Activated CD4-positive, alpha-beta T cell treated with anti-CD3 and anti-CD28 coated beads, Interleukin-2, amount 50 U/mL, for 1 hour (primary cell): ENCODE measurements around the gene ABCB1.

Experiments used
- DNase-seq: peaks from one replicate; pipeline ENCODE4 v3.0.0-alpha.2; 2020

ABCB1 gene

DNA sequence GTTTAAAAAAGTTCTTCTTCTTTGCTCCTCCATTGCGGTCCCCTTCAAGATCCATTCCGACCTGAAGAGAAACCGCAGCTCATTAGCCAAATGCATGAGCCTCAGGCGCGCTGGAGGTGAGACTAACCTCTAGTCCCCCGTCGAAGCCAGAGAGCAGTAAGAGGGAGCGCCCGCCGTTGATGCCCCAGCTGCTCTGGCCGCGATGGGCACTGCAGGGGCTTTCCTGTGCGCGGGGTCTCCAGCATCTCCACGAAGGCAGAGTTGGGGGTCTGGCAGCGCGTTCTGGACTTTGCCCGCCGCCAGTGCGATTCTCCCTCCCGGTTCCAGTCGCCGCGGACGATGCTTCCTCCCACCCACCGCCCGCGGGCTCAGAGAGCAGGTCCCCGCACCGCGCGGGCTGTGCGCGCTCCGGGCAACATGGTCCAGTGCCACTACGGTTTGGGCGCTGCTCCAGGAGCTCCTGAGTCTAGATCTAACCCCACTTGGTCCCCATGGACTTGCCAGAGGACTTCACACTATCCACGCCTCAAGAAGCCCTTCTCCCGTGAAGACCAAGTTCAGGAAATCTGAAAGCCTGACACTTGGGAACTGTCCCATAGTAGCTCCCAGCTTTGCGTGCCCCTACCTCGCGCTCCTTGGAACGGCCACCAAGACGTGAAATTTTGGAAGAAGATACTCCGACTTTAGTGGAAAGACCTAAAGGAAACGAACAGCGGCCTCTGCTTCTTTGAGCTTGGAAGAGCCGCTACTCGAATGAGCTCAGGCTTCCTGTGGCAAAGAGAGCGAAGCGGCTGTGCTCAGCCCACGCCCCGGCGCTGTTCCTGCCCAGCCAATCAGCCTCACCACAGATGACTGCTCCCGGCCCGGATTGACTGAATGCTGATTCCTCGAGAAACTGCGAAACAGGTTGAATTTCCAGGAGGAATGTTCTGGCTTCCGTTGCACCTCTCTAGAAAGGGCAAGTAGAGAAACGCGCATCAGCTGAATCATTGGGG lies at the start of gene ABCB1:
ABCB1 (minus strand) TSS at position 755 of the 995 bp plus-strand sequence; CDS start at position 55, 700 bp downstream.
- peak; percentile 27 for DNase-seq

DNA sequence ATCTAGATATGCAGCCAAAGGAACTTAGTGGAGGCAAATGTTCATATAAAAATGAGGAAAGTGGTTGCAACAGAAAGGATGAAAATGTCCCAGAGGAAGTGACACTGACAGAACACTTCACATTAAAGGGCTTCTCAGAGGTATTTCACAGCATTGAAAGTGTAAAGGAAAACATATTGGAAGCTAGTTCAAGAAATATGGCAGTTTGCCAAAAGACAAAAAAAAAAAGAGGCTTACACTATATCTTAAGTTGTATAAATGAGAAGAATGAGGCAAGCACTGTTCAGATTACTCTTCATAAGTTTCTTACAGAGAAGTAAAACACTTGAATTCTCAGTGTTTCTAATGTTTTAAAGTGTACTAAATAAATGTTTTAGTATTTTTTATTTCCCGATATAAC lies 47.6 kb upstream of the ABCB1 start:
- no peak for DNase-seq

DNA sequence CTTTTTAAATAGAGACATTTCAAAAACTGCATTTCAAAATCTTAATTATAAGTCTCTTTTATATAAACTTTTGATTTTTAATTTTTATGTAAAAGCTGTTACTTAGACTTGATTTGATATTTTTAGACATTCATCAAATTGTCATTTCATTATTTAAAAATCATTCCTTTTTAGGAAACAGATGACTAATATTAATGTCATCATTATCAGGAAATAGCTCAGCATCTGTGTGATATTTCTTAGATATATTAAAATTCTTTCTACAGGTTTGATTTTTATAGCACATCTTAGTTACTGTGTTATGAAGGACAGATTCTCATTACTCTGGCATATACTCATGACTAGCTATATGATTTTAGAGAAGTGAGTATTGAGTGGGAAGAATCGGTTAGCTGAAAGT lies 44.8 kb upstream of the ABCB1 start:
- no peak for DNase-seq

DNA sequence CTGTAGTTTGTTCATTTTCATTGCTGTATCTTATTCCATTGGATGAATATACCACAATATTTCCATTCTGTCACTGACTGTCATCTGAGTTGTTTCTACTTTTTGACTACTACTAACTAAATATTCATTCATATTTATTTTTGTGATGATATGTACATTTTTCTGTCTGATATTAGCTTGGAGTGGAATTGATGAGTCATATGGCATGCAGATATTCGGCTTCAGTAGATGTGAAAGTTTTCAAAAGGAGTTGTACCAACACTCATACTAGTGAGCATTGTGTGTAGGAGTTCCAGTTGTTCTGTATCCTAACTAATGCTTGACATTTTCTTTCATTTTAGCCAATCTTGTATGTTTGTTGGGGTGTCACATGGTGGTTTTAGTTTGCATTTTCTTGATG lies 35.2 kb upstream of the ABCB1 start:
- no peak for DNase-seq

DNA sequence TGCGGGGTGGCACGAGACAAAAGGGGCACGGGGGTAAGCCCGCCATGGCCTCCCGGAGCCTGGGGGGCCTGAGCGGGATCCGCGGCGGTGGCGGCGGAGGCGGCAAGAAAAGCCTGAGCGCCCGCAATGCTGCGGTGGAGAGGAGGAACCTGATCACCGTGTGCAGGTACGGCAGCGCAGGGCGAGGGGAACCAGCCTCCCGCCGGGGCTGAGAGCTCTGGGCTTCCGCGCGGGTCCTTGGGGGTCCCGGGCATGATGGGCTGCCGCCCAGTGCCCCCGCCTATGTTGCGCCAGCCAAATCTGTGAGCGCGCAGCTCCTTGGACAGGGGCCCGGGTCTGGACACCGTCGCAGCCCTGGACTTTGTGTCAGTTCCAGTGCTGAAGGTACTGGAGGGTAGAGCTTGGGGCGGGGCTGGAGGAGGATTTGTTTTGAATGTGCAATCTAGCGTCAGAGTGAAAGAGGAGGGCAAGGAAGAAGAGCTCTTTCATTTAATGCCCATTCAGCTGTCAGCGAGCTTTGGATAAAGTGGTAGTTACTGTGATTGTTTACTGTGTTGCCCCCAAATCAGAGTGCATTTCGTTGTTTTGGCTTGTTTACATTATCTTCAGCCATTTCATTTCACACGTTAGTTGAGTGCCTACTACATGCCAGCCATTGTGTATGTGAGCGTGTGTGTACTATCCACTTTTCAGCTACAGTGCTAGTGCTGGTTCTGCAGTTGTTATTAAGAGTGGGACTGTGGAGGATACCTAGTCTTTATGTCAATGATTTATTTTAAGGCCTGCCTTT lies 28.3 kb upstream of the ABCB1 start:
- DNase-seq = peak; percentile 4

DNA sequence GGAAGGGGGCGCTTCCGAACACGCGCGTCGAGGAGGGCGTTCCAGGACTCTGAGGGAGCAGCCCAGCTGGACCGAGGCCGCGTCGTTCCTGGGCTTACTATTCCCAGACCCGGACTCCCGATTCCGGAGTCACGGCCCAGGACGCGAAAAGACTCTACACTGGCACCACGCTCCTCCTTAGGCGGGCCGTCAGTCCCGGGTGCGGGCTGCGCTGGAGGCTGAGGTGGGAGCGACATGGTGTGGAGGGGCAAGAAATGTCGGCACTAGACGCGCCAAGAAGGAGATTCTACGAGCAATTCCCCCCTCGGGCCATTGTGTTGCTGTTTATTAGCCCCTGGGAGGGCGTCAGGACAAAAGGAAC lies 26.9 kb upstream of the ABCB1 start:
- no peak for DNase-seq

DNA sequence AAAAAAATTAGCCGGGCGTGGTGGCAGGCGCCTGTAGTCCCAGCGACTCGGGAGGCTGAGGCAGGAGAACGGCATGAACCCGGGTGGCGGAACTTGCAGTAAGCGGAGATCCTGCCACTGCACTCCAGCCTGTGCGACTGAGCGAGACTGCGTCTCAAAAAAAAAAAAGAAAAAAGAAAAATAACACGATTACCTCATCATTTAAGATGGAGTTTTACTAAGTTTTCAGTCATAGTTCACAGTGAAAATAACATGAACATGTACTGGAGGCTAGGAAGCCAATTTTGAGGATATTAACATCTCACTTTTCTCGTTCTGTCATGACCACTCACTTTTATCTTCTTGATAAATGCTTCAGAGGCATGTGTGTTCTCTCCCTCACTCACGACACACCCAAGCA lies 24.4 kb upstream of the ABCB1 start:
- no peak for DNase-seq

DNA sequence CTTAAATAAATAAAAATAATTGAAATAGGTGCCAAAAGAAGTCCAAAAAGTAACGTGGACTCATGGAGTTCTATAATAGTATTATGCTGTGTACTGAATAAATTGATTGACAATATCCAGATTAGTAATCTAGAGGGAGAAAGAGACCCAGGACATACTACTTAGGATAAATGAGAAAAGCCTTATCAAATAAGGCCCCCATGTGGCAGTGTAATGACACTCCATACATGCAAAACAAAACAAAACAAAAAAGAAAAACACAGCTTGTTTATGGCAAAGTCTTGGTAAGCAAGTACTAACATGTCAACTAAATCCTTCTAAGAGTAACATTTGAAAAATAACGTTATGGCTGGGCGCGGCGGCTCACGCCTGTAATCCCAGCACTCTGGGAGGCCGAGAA lies 23.9 kb upstream of the ABCB1 start:
- no peak for DNase-seq

DNA sequence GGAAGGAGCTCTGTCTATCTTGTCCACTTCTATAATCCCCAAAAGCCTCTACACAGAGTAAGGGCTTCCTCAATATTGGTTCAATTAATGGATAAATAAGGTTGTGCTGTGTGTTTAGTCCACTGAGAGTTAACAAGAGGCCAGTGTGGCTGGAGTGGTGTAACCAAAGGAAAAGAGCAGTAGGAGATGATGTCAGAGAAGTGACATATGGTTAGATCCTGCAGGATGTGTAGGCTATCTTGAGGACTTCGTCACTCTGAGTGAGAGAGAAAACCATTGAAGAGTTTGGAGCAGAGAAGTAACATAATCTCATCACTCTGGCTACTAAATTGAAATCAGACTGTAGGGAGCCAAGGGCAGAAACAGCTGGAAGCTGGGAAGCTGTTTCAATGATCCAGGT lies 14.5 kb upstream of the ABCB1 start:
- no peak for DNase-seq

DNA sequence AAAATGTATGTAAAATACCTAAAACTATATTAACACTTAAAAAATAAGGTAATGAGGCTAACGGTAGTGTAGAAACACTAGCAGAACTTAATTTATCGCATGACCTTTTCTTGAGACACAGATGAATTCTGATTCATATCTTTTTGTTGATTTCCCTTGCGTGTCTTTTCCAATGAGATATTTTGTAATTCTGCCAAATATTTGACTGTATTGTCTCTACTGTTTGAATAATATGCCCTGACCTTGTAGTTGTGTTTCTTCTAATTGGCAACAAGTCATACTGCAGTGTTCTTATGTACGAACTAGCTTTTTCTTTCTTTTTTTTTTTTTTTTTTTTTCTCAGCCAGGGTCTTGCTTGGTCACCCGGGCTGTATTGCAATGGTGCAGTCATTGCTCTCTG lies 9.2 kb upstream of the ABCB1 start:
- no peak for DNase-seq

DNA sequence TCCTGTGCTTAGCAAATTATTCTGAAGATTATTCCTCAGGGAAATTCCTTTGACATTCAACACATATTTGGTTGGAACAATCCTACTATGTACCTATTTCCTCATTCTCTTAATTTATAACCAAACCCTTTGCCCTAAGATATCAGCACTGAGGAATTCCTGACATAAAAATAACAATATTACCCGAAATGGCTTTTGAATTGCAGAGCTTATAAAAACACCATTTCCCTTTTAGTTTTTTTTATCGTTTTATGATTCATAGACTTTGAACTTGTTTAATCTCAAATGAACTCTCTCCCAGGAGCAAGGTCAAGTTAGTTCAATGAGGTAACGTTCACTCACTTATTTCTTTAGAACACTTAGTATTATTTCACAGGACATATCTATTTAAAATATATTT lies 7.7 kb upstream of the ABCB1 start:
- no peak for DNase-seq

DNA sequence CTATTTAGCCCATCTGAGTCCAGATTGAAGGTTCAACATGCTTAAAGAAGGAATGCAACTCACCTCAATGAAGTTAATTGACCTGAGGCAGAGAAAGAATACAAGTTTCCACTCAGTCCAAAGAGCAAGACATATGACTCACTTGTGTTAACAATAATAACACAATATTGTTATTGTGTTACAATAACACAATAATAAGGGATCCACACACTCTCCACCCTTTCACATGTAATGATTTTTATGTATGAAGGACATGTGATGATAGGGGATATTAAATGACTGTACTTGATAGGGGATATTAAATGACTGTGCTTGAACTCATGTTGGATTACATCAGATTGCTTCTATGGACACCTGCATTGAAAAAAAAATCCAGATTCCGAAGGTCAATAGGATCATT lies 3.6 kb upstream of the ABCB1 start:
- DNase-seq = no peak

DNA sequence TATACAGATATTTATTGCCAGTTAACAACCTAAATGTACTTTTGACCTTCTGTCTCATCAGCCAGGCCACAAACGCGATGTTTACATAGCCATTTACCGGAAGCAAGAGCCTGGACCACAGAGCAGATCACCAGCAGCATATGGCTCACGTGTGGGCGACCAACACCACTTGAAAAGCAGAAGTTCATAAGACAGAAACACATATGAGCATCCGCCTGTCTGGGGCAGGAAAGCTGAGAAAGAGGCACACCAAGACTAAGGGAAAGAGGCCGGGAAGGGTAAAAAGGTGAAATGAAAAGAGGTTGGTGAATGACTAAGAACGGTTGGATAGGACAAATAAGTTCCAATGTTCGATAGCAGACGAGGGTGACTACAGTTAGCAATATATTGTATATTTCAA lies 1.3 kb downstream of the ABCB1 start:
- DNase-seq = peak; percentile 13

DNA sequence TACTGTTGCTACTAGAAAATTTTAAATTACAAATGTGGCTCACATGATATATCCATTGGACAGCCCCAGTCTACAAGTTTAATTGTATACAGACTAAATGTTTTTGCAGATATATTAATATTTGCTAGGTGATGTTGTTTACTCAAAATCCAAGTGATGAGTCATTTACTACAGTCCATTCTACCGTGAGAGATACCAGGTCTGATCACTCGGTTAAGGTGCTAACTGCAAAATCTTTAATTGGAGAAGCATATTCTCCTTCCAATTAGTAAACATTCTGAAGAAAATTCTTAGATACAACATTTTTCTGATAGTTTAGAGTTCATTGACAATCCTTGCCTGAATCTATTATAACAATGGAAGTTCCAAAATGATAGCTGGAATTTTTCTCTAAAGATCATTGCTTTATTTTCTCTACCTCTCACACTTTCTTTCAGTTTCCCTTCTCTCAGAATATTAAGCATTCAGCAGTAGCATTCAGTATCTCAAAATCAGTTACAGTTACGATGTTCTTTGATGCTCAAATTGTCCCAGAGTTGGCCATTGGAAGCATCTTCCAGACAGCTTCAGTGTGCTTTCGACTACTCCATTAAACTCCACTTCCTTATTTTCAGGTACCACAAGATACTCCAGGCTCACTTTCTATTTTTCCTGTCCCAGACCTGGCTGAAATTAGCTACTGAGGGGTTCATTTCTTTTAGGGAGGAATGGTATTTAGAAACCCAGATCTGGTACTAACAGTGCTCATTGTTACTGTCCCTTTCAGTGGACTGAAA lies 2.3 kb downstream of the ABCB1 start:
- DNase-seq = no peak

DNA sequence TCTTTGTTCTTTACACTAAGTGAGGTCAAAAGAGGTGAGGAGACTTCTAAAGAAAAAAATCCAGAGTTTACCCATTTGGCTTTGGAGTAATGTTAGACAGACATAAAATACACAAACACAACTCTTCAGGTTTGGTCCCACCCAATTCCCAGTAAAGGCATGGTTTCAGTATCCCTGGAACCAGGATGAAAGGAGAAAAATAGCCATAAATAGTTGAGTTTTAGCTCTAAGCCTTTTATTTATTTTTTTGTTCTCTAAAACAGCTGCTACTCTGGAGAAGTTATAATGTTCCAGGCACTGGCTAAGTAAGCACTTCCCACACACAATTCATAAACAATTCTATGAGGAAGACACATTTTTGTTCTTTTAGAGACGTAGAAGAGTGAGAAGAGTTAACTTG lies 4.0 kb downstream of the ABCB1 start:
- no peak for DNase-seq

DNA sequence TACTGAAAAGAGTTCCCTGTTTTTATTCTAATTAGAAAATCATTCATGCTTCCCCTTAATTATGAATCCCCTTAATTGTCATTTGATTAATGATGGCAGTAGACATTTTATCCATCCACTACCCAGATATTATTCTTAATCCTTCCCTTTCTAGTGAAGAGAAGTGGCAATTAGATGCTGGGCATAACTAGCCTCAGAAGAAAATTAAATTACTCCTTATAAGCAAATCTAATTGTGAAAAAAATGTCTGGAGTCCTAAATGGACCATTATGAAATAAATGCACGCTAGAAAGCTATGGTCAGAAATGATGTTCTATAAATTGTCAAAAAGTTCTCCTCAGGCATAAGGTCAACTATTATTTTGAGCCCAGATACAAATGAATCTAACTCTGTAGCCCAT lies 4.5 kb downstream of the ABCB1 start:
- no peak for DNase-seq

DNA sequence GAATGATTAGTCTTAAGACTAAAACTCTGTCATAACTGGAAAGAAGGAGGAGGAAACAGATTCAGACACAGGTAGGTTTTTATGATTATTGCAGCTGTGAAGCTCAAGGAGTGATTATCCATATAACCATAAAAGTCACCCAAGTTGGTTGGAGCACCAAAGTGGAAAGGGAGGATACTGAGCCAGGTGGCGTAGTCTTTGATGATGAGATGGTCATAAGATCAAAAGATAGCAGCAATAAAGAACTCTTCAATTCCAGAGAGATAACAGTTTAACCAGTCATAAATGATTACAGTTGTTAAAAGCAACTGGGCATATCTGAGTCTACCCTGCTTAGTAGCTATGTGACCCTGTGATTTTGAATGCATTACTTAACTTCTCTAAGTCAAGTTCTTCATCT lies 8.4 kb downstream of the ABCB1 start:
- no peak for DNase-seq

DNA sequence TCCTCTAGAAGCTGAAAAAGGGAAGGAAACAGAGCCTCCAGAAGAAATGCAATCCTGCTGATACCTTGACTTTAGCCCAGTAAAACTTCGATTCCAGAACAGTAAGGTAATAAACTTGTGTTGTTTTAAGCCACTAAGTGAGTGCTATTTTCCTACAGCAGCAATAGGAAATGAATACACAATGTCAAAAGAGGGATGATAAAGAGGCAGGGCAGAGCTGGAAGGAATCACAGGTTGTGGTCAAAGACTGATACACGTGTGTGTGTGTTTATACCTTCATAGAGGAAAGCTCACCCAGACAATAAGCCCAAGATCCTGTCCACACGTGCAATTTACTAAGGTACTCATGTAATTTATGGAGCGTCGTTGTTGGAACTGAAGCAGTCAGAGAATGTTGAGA lies 9.5 kb downstream of the ABCB1 start:
- no peak for DNase-seq

DNA sequence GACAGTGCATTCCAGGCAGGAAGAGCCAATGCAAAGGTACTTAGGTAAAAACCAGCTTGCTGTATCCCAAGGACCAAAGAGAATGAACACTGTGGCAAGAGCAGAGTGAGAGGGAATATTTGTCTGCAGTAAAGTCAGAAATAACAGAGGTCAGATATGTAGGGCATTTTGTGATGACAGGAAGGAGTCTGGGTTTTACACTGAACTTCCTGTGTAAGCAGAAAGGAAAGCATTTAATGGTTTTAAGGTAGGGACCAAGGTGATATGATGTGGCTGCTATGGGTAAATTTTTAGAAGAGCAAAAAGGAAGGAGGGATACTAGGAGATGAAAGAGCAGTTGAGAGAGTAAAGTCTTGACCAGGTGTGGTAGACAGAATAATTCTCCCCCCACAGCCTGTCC lies 10.1 kb downstream of the ABCB1 start:
- no peak for DNase-seq

DNA sequence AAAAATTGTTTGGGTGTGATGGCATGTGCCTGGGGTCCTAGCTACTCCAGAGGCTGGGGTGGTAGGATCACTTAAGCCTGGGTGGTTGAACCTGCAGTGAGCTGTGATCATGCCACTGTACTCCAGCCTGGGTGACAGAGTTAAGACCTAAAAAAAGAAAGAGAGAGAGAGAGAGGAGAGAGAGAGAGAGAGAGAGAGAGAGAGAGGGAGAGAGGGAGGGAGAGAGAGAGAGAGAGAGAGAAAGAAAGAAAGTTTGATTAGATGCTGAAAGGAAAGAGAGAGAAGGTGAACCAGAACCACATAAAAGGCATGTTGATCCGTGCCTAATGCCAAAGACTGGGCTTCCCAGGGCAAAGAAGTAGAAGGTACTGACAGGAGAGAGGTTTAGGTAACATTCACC lies 11.1 kb downstream of the ABCB1 start:
- DNase-seq = no peak

DNA sequence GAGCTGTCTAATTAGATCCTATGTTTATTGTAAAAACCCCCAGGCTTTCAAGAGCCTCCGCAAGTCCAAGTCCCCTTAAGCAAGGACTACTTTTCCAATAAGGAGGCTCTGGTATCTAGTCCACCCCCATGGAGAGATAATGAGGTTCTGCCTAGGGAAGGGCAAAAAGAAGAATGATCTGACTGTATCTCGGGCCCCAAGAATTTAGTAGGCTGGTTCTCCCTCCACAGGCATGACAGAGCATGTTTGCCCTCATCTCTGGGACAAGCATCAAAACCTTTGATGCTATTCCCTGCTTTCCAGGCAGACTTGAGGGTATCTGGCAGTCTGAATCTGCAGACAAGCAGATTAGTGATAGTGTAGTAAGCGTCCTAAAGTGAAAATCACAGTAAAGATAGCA lies 19.0 kb downstream of the ABCB1 start:
- no peak for DNase-seq

DNA sequence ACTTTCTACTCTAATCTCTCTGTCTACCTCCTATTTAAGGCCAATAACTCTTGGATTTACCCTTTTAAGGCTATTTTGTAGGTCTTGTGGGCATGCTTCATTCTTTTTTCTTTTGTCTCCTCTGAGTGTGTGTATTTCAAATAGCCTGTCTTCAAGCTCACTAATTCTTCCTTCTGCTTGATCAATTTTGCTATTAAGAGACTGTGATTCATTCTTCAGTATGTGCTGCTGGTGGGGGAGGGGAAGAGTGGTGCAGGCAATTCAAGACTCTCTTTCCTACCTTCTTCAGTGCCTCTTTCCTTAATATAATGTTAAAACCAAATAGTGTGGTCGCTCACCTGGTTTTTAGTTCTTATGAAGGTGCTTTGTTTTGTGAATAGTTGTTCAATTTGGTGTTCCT lies 20.0 kb downstream of the ABCB1 start:
- no peak for DNase-seq

DNA sequence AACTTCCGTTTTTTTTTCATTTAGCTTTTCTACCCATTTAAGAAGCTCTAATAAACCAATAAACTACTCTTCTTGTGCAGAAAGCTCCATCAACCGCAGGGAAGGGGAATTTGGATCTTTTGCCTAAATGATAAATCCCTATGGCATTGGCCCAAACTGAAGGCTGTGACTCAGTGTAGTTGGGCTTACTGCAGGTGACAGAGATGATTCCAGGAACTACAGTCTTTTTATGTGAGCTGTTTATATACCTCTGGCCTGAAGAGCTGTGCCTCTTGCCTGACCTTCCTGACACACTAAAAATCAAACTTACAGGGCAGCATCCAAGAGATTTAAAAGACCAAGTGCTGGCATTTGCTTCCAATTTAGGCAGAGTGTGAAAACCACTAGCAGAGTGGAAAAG lies 25.2 kb downstream of the ABCB1 start:
- no peak for DNase-seq
